ENCODE data around the gene ADI1.

DNA sequence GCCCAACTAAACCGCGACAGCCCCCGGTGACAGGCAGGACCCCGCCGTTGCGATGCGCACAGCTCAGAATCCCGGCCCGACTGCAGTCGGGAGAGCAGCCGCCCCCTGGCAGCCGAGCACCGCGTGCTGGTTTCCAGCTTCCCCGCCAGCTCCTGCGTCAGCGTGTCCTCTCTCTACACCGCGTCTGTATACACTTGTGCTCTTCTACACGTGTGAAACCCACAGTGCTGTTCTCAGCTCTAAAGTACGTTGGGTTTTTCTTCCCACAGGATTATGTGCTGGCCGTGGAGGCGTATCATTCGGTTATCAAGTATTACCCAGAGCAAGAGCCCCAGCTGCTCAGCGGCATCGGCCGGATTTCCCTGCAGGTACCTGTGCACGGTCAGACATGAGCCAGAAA lies 54.0 kb downstream of the ADI1 start:
- TF ChIP-seq POLR2A (IDR thresholded peaks at IDR 0.05), result no peak
- TF ChIP-seq, protein P1, sequence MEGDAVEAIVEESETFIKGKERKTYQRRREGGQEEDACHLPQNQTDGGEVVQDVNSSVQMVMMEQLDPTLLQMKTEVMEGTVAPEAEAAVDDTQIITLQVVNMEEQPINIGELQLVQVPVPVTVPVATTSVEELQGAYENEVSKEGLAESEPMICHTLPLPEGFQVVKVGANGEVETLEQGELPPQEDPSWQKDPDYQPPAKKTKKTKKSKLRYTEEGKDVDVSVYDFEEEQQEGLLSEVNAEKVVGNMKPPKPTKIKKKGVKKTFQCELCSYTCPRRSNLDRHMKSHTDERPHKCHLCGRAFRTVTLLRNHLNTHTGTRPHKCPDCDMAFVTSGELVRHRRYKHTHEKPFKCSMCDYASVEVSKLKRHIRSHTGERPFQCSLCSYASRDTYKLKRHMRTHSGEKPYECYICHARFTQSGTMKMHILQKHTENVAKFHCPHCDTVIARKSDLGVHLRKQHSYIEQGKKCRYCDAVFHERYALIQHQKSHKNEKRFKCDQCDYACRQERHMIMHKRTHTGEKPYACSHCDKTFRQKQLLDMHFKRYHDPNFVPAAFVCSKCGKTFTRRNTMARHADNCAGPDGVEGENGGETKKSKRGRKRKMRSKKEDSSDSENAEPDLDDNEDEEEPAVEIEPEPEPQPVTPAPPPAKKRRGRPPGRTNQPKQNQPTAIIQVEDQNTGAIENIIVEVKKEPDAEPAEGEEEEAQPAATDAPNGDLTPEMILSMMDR (IDR thresholded peaks at IDR 0.05), result no peak
- no peak for TF ChIP-seq POLR2AphosphoS5 (IDR thresholded peaks at IDR 0.05)
- TF ChIP-seq EP300 (IDR thresholded peaks at IDR 0.05), result no peak
